HL-60 (cell line): ENCODE results near the gene LMBRD1.

Experiments used
- GABPA ChIP-seq: IDR thresholded peaks from 2 replicates; pipeline ENCODE4 v1.6.1; 2012; ENCODE audit warnings: low read depth
- POLR2AphosphoS5 ChIP-seq: IDR thresholded peaks from 2 replicates; pipeline ENCODE4 v1.6.1; 2012; ENCODE audit warnings: low read depth
- TF ChIP-seq, protein P1 (sequence below): IDR thresholded peaks from one replicate; pipeline ENCODE4 v1.5.1; 2011; ENCODE audit warnings: low read length, control low read depth, inconsistent platforms; ENCODE audit not compliant: insufficient read depth

DNA sequence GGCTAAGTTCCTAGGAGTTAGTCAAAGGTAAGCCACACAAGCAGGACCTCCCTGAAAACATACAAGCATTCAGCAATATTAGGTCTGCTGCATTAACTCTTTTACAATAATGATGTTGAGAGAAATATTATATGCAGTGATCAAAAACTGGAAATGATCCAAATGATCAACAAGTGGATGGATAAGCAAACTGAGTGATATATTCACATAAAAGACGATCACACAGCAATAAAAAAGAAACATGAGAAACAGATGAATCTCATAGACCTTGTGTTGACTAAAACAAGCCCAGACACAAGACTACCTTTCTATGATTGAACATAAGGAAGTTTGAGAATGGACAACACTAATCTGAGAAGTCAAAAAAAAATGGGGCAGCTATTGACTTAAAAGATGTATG, 39.9 kb downstream of the LMBRD1 start:
- TF ChIP-seq, protein P1, sequence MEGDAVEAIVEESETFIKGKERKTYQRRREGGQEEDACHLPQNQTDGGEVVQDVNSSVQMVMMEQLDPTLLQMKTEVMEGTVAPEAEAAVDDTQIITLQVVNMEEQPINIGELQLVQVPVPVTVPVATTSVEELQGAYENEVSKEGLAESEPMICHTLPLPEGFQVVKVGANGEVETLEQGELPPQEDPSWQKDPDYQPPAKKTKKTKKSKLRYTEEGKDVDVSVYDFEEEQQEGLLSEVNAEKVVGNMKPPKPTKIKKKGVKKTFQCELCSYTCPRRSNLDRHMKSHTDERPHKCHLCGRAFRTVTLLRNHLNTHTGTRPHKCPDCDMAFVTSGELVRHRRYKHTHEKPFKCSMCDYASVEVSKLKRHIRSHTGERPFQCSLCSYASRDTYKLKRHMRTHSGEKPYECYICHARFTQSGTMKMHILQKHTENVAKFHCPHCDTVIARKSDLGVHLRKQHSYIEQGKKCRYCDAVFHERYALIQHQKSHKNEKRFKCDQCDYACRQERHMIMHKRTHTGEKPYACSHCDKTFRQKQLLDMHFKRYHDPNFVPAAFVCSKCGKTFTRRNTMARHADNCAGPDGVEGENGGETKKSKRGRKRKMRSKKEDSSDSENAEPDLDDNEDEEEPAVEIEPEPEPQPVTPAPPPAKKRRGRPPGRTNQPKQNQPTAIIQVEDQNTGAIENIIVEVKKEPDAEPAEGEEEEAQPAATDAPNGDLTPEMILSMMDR = no peak
- TF ChIP-seq GABPA (no peak), POLR2AphosphoS5 (no peak)
